Measurements from ENCODE around the gene PACC1. TPM values are rescaled to one million over a fixed set of nuclear protein-coding genes. Genes with fewer than 3 reads are reported as not detected.
"Not testable (repeated sequence)": the region's sequence is repeated elsewhere in the genome, so short reads cannot be mapped to it uniquely, and the experiment has no call there.

The PACC1 gene
- total and polyA plus RNA-seq, 11 donors: 1.8 to 7.9 (median 3.1) TPM

DNA sequence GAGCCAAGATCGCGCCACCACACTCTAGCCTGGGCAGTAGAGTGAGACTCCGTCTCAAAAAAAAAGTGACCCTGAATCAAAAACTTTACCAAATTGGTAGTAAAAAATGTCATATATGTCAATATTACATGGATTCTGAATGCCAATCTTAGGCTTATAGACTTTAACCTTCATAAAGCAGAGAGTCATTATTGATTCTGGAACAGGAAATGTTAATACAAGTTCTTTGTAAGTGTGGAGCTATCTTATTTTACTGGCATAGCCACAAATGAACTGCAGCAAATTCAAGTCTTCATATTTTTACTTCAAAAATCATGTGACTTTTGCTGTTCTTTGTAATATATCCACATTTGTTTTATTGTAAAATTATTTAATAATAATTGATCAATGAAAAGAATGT, 88.1 kb downstream of the PACC1 start:
- no peaks in the 10 kb centered on the region for H3K9me3 ChIP-seq
- 83 to 100% (median 94%) methylated on average over 3 of the region's 3 CpGs for WGBS, 4 donors

DNA sequence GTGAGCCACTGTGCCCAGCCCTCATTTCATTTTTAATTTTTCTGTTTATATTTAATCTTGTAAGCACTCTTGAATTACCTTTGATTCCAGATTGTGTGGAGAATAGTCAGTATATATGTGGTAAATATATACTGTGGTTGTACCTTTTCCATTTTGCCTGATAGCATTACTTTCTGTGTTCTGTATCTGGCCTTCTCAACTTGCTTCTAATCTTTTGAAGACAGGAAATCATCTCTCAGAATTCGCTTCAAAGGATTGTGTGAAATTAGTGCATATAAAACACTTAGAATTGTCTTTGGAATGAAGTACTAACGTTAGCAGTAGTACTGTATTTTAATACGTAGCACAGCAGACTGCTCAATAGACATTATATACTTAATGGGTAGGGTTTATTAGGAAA, 91.6 kb downstream of the PACC1 start:
- 36 to 67% (median 45%) methylated on average over 3 of the region's 3 CpGs for WGBS, 4 donors
- no peaks in the 10 kb centered on the region for H3K9me3 ChIP-seq
- H3K27me3 ChIP-seq: no peaks in the 10 kb centered on the region
- intact Hi-C loops (cut with DNase I): no loop called here
- H3K4me3 ChIP-seq: no peak overlapping the region
- no peaks in the 10 kb centered on the region for H3K36me3 ChIP-seq
- peaks cover 0 to 39% (median 15%) of the 10 kb centered on the region in 12 donors for H3K4me1 ChIP-seq
- no peak overlapping the region for H3K27ac ChIP-seq
- ATAC-seq (no peak), DNase-seq (no peak)
- TF ChIP-seq, protein P1, sequence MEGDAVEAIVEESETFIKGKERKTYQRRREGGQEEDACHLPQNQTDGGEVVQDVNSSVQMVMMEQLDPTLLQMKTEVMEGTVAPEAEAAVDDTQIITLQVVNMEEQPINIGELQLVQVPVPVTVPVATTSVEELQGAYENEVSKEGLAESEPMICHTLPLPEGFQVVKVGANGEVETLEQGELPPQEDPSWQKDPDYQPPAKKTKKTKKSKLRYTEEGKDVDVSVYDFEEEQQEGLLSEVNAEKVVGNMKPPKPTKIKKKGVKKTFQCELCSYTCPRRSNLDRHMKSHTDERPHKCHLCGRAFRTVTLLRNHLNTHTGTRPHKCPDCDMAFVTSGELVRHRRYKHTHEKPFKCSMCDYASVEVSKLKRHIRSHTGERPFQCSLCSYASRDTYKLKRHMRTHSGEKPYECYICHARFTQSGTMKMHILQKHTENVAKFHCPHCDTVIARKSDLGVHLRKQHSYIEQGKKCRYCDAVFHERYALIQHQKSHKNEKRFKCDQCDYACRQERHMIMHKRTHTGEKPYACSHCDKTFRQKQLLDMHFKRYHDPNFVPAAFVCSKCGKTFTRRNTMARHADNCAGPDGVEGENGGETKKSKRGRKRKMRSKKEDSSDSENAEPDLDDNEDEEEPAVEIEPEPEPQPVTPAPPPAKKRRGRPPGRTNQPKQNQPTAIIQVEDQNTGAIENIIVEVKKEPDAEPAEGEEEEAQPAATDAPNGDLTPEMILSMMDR (IDR thresholded peaks at IDR 0.05): no peak
- TF ChIP-seq POLR2A (IDR thresholded peaks at IDR 0.05): no peak

More for the DNA sequence above, 88.1 kb downstream of the PACC1 start:
- ATAC-seq: no peak
- Histone ChIP-seq H3K27me3 (no peaks in the 10 kb centered on the region), H3K4me1 (peaks cover 0 to 31% (median 13%) of the 10 kb centered on the region in 12 donors), H3K4me3 (no peak overlapping the region), H3K27ac (no peak overlapping the region), H3K36me3 (peaks cover 0 to 24% (median 13%) of the 10 kb centered on the region in 9 donors)
- TF ChIP-seq, protein P1 (IDR thresholded peaks at IDR 0.05): no peak
- TF ChIP-seq POLR2A (IDR thresholded peaks at IDR 0.05): no peak
- intact Hi-C loops (cut with DNase I): loop anchor here in 1 of 10 donors (5.0 kb wide), 1 partner anchor 34 kb away; no protein-coding TSS in a partner anchor
- DNase-seq: no peak

DNA sequence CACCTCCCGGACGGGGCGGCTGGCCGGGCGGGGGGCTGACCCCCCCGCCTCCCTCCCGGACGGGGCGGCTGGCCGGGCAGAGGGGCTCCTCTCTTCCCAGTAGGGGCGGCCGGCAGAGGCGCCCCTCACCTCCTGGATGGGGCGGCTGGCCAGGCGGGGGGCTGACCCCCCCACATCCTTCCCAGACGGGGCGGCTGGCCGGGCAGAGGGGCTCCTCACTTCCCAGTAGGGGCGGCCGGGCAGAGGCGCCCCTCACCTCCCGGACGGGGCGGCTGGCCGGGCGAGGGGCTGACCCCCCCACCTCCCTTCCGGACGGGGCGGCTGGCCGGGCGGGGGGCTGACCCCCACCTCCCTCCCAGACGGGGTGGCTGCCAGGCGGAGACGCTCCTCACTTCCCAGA, 93.7 kb downstream of the PACC1 start:
- H3K27ac ChIP-seq; intact Hi-C loops (cut with DNase I); DNase-seq; H3K36me3 ChIP-seq; ATAC-seq; H3K9me3 ChIP-seq; H3K27me3 ChIP-seq; H3K4me3 ChIP-seq: not testable (repeated sequence)
- H3K4me1 ChIP-seq: peaks cover 0 to 39% (median 15%) of the 10 kb centered on the region in 12 donors
- WGBS, 4 donors: 96 to 98% (median 96%) methylated on average over 5 to 14 of the region's 34 CpGs; no CpG with 5 or more reads in 1 of the 4 donors

DNA sequence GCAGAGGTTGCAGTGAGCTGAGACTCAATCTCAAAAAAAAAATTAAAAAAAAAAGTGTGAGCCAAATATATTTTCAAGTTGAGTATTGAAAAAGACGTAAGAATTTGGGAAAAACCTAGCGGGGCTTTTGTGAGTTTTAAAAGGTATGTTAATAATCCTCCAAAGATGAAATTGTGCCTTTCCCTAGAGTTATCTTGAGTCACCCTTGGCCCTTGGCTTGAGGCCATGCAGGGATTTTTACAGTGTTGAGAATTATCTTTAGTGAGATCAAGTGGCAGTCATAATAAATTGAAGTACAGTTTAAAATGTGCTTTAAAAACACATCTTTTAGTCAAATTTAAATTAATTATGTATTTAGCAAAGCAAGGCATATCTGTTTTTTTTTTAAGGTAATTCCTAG, 96.8 kb downstream of the PACC1 start:
- intact Hi-C loops (cut with DNase I): loop anchor here in 1 of 10 donors (10.0 kb wide), 1 partner anchor 137 kb away; no protein-coding TSS in a partner anchor

More for the DNA sequence above, 96.8 kb downstream of the PACC1 start:
- no peak for TF ChIP-seq POLR2A (IDR thresholded peaks at IDR 0.05)
- TF ChIP-seq, protein P1 (IDR thresholded peaks at IDR 0.05): no peak
- Histone ChIP-seq H3K27ac (no peak overlapping the region), H3K4me3 (no peak overlapping the region), H3K9me3 (peaks cover 0 to 3% (median 0%) of the 10 kb centered on the region in 12 donors), H3K4me1 (peaks cover 0 to 43% (median 25%) of the 10 kb centered on the region in 12 donors), H3K27me3 (no peaks in the 10 kb centered on the region), H3K36me3 (no peaks in the 10 kb centered on the region)
- 85 to 96% (median 90%) methylated on average over 2 of the region's 2 CpGs for WGBS, 4 donors
- DNase-seq: no peak
- no peak for ATAC-seq
